DOHH2 (cell line): Measurements from ENCODE around the gene OR3A1.
"Not testable (repeated sequence)": the region's sequence is repeated elsewhere in the genome, so short reads cannot be mapped to it uniquely, and the experiment has no call there.

ENCODE experiments used
- H3F3A ChIP-seq: fragments of 200-600 bp; sonication (generic), shearing (Covaris generic); 2 replicates; pipeline ENCODE4 v1.6.0; 2016; ENCODE audit warnings: antibody characterized with exemption, mild to moderate bottlenecking; ENCODE audit not compliant: control insufficient read depth, insufficient read depth
- H3K27ac ChIP-seq: fragments of 200-600 bp; sonication (generic); 2 replicates; pipeline ENCODE4 v1.5.1; 2014; ENCODE audit warnings: low read depth, mild to moderate bottlenecking, low read length, moderate library complexity
- H3K27me3 ChIP-seq: fragments of 200-600 bp; sonication (generic); 2 replicates; pipeline ENCODE4 v1.6.1; 2014; ENCODE audit warnings: mild to moderate bottlenecking, low read length, mixed read lengths; ENCODE audit not compliant: control insufficient read depth
- H3K36me3 ChIP-seq: fragments of 200-600 bp; sonication (generic); 2 replicates; pipeline ENCODE4 v1.6.1; 2014; ENCODE audit warnings: mild to moderate bottlenecking, low read length, moderate library complexity, mixed read lengths; ENCODE audit not compliant: control insufficient read depth
- H3K4me1 ChIP-seq: fragments of 200-600 bp; sonication (generic); 2 replicates; pipeline ENCODE4 v1.6.1; 2014; ENCODE audit warnings: mild to moderate bottlenecking, low read length, mixed read lengths; ENCODE audit not compliant: control insufficient read depth
- H3K4me2 ChIP-seq: fragments of 200-600 bp; sonication (generic); 2 replicates; pipeline ENCODE4 v1.6.0; 2014; ENCODE audit warnings: mild to moderate bottlenecking, low read length, moderate library complexity
- H3K4me3 ChIP-seq: fragments of 200-600 bp; sonication (generic); 2 replicates; pipeline ENCODE4 v1.5.1; 2014; ENCODE audit warnings: mild to moderate bottlenecking, low read length, mixed read lengths
- H3K79me2 ChIP-seq: fragments of 200-600 bp; sonication (generic); 2 replicates; pipeline ENCODE4 v1.6.1; 2014; ENCODE audit warnings: mild to moderate bottlenecking, low read length, mixed read lengths; ENCODE audit not compliant: control insufficient read depth
- H3K9me2 ChIP-seq: fragments of 200-600 bp; sonication (generic); replicated peaks from 2 replicates; pipeline ENCODE4 v1.6.1; 2014; ENCODE audit warnings: mild to moderate bottlenecking, low read length, mixed read lengths; ENCODE audit not compliant: control insufficient read depth
- H3K9me3 ChIP-seq: fragments of 200-600 bp; sonication (generic); 2 replicates; pipeline ENCODE4 v1.6.1; 2014; ENCODE audit warnings: antibody characterized with exemption, low read length, mixed read lengths; ENCODE audit not compliant: control insufficient read depth, insufficient read depth
- H4K20me1 ChIP-seq: fragments of 200-600 bp; sonication (generic); 2 replicates; pipeline ENCODE4 v1.6.0; 2014; ENCODE audit warnings: low read depth, mild to moderate bottlenecking, antibody characterized with exemption, low read length, moderate library complexity; ENCODE audit not compliant: control insufficient read depth, insufficient read depth
- CTCF ChIP-seq: fragments of 200-600 bp; sonication (generic); IDR thresholded peaks from one replicate; pipeline ENCODE4 v1.5.1; 2014; ENCODE audit warnings: antibody characterized with exemption, mild to moderate bottlenecking, low read depth, low read length; ENCODE audit not compliant: poor library complexity, severe bottlenecking
- EZH2phosphoT487 ChIP-seq: fragments of 200-600 bp; sonication (generic); IDR thresholded peaks from 2 replicates; pipeline ENCODE4 v1.6.1; 2017; ENCODE audit warnings: borderline replicate concordance, mild to moderate bottlenecking, antibody characterized with exemption, low read length, moderate library complexity, mixed read lengths

The OR3A1 gene

GRCh38 chr17:3316836-3317235 lies 18.7 kb upstream of the OR3A1 start:
- TF ChIP-seq EZH2phosphoT487: no peak
- no peak for TF ChIP-seq CTCF
- H3K9me3 ChIP-seq: no peaks in the 10 kb centered on the region
- H3K27me3 ChIP-seq: no peaks in the 10 kb centered on the region
- H3K36me3 ChIP-seq: no peaks in the 10 kb centered on the region
- no peak overlapping the region for H3K4me2 ChIP-seq
- no peaks in the 10 kb centered on the region for H3K9me2 ChIP-seq
- H3K79me2 ChIP-seq: no peaks in the 10 kb centered on the region
- H3F3A ChIP-seq: no peaks in the 10 kb centered on the region
- no peaks in the 10 kb centered on the region for H3K4me1 ChIP-seq
- no peaks in the 10 kb centered on the region for H4K20me1 ChIP-seq
- H3K4me3 ChIP-seq: no peak overlapping the region
- H3K27ac ChIP-seq: no peak overlapping the region

GRCh38 chr17:3308603-3309002 lies 10.4 kb upstream of the OR3A1 start:
- Histone ChIP-seq H3K27ac (no peak overlapping the region), H3K79me2 (no peaks in the 10 kb centered on the region), H3K4me2 (no peak overlapping the region), H3K9me2 (no peaks in the 10 kb centered on the region; the same call in 1 of the 2 replicates), H3K4me3 (no peak overlapping the region), H3K27me3 (no peaks in the 10 kb centered on the region), H3F3A (no peaks in the 10 kb centered on the region), H3K4me1 (no peaks in the 10 kb centered on the region), H4K20me1 (no peaks in the 10 kb centered on the region), H3K36me3 (no peaks in the 10 kb centered on the region), H3K9me3 (no peaks in the 10 kb centered on the region)
- TF ChIP-seq CTCF (no peak), EZH2phosphoT487 (no peak)

GRCh38 chr17:3295632-3296031 lies 2.5 kb downstream of the OR3A1 start:
- H3K4me2 ChIP-seq: no peak overlapping the region
- H3K4me3 ChIP-seq: no peak overlapping the region
- H3F3A ChIP-seq: no peaks in the 10 kb centered on the region
- no peaks in the 10 kb centered on the region for H3K9me2 ChIP-seq
- H3K36me3 ChIP-seq: no peaks in the 10 kb centered on the region
- H3K27ac ChIP-seq: no peak overlapping the region
- no peaks in the 10 kb centered on the region for H3K9me3 ChIP-seq
- no peaks in the 10 kb centered on the region for H3K4me1 ChIP-seq
- no peak for TF ChIP-seq CTCF
- no peak for TF ChIP-seq EZH2phosphoT487
- H3K27me3 ChIP-seq: no peaks in the 10 kb centered on the region; the same call in 1 of the 2 replicates
- H4K20me1 ChIP-seq: no peaks in the 10 kb centered on the region
- no peaks in the 10 kb centered on the region for H3K79me2 ChIP-seq

GRCh38 chr17:3293548-3293947 lies 4.6 kb downstream of the OR3A1 start:
- not testable (repeated sequence) for H3K27me3 ChIP-seq, H3K4me1 ChIP-seq

More at GRCh38 chr17:3293548-3293947, 4.6 kb downstream of the OR3A1 start:
- not testable (repeated sequence) for H3K27ac ChIP-seq, H3K9me2 ChIP-seq, H3F3A ChIP-seq, H3K4me2 ChIP-seq, H3K9me3 ChIP-seq, H3K36me3 ChIP-seq, H3K4me3 ChIP-seq, H4K20me1 ChIP-seq, H3K79me2 ChIP-seq
